ENCODE measurements around the gene SLBP. TPM values are rescaled to one million over a fixed set of nuclear protein-coding genes. Genes with fewer than 3 reads are reported as not detected.
"Not testable (repeated sequence)": the region's sequence is repeated elsewhere in the genome, so short reads cannot be mapped to it uniquely, and the experiment has no call there.

The SLBP gene
- total and polyA plus RNA-seq, 10 of the 15 experiments (the other 5 are each of a cell fraction or from before 2014, with no cell fraction given), result 94.4 to 278 (median 158) TPM

DNA sequence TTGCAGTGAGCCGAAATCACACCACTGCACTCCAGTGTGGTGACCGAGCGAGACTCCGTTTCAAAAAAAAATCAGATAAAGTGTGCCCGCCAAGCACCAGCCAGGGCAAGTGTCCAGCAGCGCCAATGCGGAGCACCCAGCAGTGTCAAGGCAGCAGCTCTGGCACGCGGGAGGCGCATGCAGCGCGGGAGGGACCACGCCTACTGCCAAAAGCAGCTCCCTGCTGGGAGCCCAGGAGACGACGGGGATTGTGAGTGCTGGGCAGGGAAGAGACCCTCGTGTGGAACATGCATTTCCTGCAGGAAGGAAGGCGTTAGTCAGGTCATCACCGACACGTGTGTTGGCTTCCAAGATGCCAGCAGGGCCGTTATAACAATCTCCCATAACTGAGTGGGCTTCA is 38.4 kb downstream of the SLBP start:
- Histone ChIP-seq H2AFZ (ENCODE audit: control insufficient read depth, low read depth, low read length) (no peak overlapping the region), H3K9me3 (replicated peaks; ENCODE audit: control insufficient read depth, insufficient read depth, low read length) (no peaks in the 10 kb centered on the region), H3K4me2 (ENCODE audit: control insufficient read depth, insufficient read depth) (no peak overlapping the region), H3K27ac (ENCODE audit: control insufficient read depth, insufficient read depth) (no peak overlapping the region), H3K9ac (ENCODE audit: control insufficient read depth, insufficient read depth, low read length) (no peak overlapping the region), H3K4me3 (no peak overlapping the region), H3K36me3 (ENCODE audit: control insufficient read depth in 2 of 2, insufficient read depth in 2 of 2, low read length in 1 of 2) (no peaks in the 10 kb centered on the region), H4K20me1 (ENCODE audit: control insufficient read depth, insufficient read depth) (no peaks in the 10 kb centered on the region), H3K27me3 (replicated peaks in 1 of 2; ENCODE audit: control insufficient read depth in 2 of 2, insufficient read depth in 2 of 2, low read length in 1 of 2) (no peaks in the 10 kb centered on the region), H3K79me2 (ENCODE audit: control insufficient read depth, insufficient read depth, low read length) (no peaks in the 10 kb centered on the region), H3K4me1 (ENCODE audit: control insufficient read depth, insufficient read depth, low read length) (no peaks in the 10 kb centered on the region)
- FAIRE-seq, result no peak
- 71% methylated on average over 20 of the region's 20 CpGs for WGBS (ENCODE audit: insufficient coverage, insufficient replicate concordance, low lambda C conversion rate, missing lambda C conversion rate)
- in situ Hi-C loops (cut with MboI) (no loop called here), intact Hi-C loops (cut with micrococcal nuclease; ENCODE audit: unreplicated experiment) (no loop called here)
- SMC1A ChIA-PET (ENCODE audit: uncharacterized antibody, unreplicated experiment), result no interaction called here
- POLR2A ChIA-PET, result no interaction called here
- TF ChIP-seq, protein P1, sequence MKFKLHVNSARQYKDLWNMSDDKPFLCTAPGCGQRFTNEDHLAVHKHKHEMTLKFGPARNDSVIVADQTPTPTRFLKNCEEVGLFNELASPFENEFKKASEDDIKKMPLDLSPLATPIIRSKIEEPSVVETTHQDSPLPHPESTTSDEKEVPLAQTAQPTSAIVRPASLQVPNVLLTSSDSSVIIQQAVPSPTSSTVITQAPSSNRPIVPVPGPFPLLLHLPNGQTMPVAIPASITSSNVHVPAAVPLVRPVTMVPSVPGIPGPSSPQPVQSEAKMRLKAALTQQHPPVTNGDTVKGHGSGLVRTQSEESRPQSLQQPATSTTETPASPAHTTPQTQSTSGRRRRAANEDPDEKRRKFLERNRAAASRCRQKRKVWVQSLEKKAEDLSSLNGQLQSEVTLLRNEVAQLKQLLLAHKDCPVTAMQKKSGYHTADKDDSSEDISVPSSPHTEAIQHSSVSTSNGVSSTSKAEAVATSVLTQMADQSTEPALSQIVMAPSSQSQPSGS (IDR thresholded peaks at IDR 0.05; ENCODE audit: low read length), result no peak
- no peak for TF ChIP-seq ZNF274 (IDR thresholded peaks at IDR 0.05; ENCODE audit: insufficient read depth, insufficient read length)
- RAD21 ChIA-PET (ENCODE audit: unreplicated experiment), result no interaction called here
- no TSS peak for BruUV-seq (replicated peaks)
- DNase-seq (ENCODE audit: low read depth, low spot score), result no peak
- CTCF ChIA-PET, result interaction anchor here (1.4 kb wide), 1 partner anchor 19 kb away, joined by 3 read pairs; no protein-coding TSS in a partner anchor
- ATAC-seq, result no peak

DNA sequence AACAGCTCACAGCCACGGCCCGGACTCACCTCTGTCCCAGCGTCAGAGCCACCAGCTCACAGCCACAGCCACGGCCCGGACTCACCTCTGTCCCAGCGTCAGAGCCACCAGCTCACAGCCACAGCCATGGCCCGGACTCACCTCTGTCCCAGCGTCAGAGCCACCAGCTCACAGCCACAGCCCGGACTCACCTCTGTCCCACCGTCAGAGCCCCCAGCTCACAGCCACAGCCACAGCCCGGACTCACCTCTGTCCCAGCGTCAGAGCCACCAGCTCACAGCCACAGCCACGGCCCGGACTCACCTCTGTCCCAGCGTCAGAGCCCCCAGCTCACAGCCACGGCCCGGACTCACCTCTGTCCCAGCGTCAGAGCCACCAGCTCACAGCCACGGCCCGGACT is 41.1 kb downstream of the SLBP start:
- SMC1A ChIA-PET (ENCODE audit: uncharacterized antibody, unreplicated experiment); BruUV-seq (replicated peaks); FAIRE-seq; intact Hi-C loops (cut with micrococcal nuclease; ENCODE audit: unreplicated experiment); DNase-seq (ENCODE audit: low read depth, low spot score); H3K4me1 ChIP-seq (ENCODE audit: control insufficient read depth, insufficient read depth, low read length); H3K4me3 ChIP-seq; H3K36me3 ChIP-seq (ENCODE audit: control insufficient read depth in 2 of 2, insufficient read depth in 2 of 2, low read length in 1 of 2); H3K79me2 ChIP-seq (ENCODE audit: control insufficient read depth, insufficient read depth, low read length); in situ Hi-C loops (cut with MboI); H2AFZ ChIP-seq (ENCODE audit: control insufficient read depth, low read depth, low read length); H3K4me2 ChIP-seq (ENCODE audit: control insufficient read depth, insufficient read depth); ATAC-seq; POLR2A ChIA-PET; H3K27ac ChIP-seq (ENCODE audit: control insufficient read depth, insufficient read depth); H3K9ac ChIP-seq (ENCODE audit: control insufficient read depth, insufficient read depth, low read length); CTCF ChIA-PET; H3K9me3 ChIP-seq (replicated peaks; ENCODE audit: control insufficient read depth, insufficient read depth, low read length); H4K20me1 ChIP-seq (ENCODE audit: control insufficient read depth, insufficient read depth); H3K27me3 ChIP-seq (replicated peaks in 1 of 2; ENCODE audit: control insufficient read depth in 2 of 2, insufficient read depth in 2 of 2, low read length in 1 of 2); RAD21 ChIA-PET (ENCODE audit: unreplicated experiment): not testable (repeated sequence)
- WGBS (ENCODE audit: insufficient coverage, insufficient replicate concordance, low lambda C conversion rate, missing lambda C conversion rate), result 76% methylated on average over 18 of the region's 20 CpGs

Measured in GM12878 (cell line).